HepG2 (cell line): ENCODE measurements around the gene SCFD2. TPM values are rescaled to one million over a fixed set of nuclear protein-coding genes. Genes with fewer than 3 reads are reported as not detected.
A peak's percentile ranks its signal among the peaks of the same experiment; 100 is the strongest.

Source experiments
- ATAC-seq: fragments of 200-7000 bp; cut with Tn5 transposase; 3 replicates; pipeline ENCODE4 v1.9.1; 2020; ENCODE audit warnings: mild to moderate bottlenecking, moderate library complexity
- BruUV-seq: library from RNA; stranded (reverse); fragments of 400-500 nt; replicated peaks from 2 replicates; lab custom pipeline; 2021; lab: Mats Ljungman, UMichigan
- CTCF ChIA-PET: fragments of 300-600 bp; formaldehyde crosslinking; extraction: SDS; loops from one replicate; lab custom pipeline; 2021; ENCODE audit warnings: low total read pairs, inconsistent platforms, low intra/inter-chr PET ratio; lab: Yijun Ruan, JAX
- POLR2A ChIA-PET: fragments of 350-600 bp; sonication (Branson Sonifier 250); formaldehyde crosslinking; loops from one replicate; lab custom pipeline; 2020; ENCODE audit warnings: antibody characterized with exemption, inconsistent platforms; lab: Yijun Ruan, JAX
- DNase-seq: peaks from one replicate; pipeline ENCODE4 v3.0.0-alpha.2; 2015; ENCODE audit warnings: low spot score
- FAIRE-seq: peaks from 3 replicates; lab custom pipeline; 2011; peaks lifted over from hg19 to GRCh38; lab: Jason Lieb, UNC
- H2AFZ ChIP-seq: one replicate; pipeline ENCODE4 v1.6.1; 2011; ENCODE audit warnings: low read length, inconsistent platforms
- H3K27ac ChIP-seq: fragments of 300-600 bp; 3 replicates; pipeline ENCODE4 v1.8.0; 2011; ENCODE audit warnings: mixed run types, mild to moderate bottlenecking, mixed read lengths, low read length, inconsistent platforms; ENCODE audit not compliant: insufficient read depth; ENCODE audit errors: extremely low read length
- H3K27me3 ChIP-seq, 2 experiments: fragments of 200-600 bp in 1 of 2; 2 replicates in 1 of 2; 3 replicates in 1 of 2; pipeline versions ENCODE4 v1.6.0 to v1.8.0; 2011; ENCODE audit warnings: low read length in 2 of 2, mild to moderate bottlenecking in 2 of 2, moderate library complexity in 2 of 2, inconsistent platforms in 1 of 2; ENCODE audit not compliant: insufficient read depth in 2 of 2, control insufficient read depth in 1 of 2
- H3K36me3 ChIP-seq, 2 experiments: fragments of 200-600 bp in 1 of 2; replicated peaks in 1 of 2; 2 replicates in 1 of 2; 3 replicates in 1 of 2; pipeline versions ENCODE4 v1.5.1 to v1.8.0; 2011; ENCODE audit warnings: low read length in 2 of 2, inconsistent platforms in 1 of 2; ENCODE audit not compliant: insufficient read depth in 2 of 2, control insufficient read depth in 1 of 2
- H3K4me1 ChIP-seq: 2 replicates; pipeline ENCODE4 v1.5.1; 2012; ENCODE audit warnings: low read length, inconsistent platforms; ENCODE audit not compliant: insufficient read depth
- H3K4me2 ChIP-seq: 2 replicates; pipeline ENCODE4 v1.6.0; 2011; ENCODE audit warnings: low read depth, low read length, inconsistent platforms
- H3K4me3 ChIP-seq, 3 experiments: fragments of 200-600 bp in 1 of 3; sonication (generic), shearing (Covaris generic) in 1 of 3; replicated peaks in 1 of 3; 2 replicates each; pipeline ENCODE4 v1.5.1; 2011 to 2016; ENCODE audit warnings: low read length in 3 of 3, inconsistent platforms in 2 of 3, low read depth in 2 of 3, mild to moderate bottlenecking in 2 of 3, control low read depth in 1 of 3, mixed read lengths in 1 of 3; ENCODE audit not compliant: insufficient read depth in 1 of 3
- H3K79me2 ChIP-seq: one replicate; pipeline ENCODE4 v1.6.1; 2011; ENCODE audit warnings: low read length, inconsistent platforms; ENCODE audit not compliant: insufficient read depth
- H3K9ac ChIP-seq: 2 replicates; pipeline ENCODE4 v1.6.0; 2011; ENCODE audit warnings: mild to moderate bottlenecking, low read depth, low read length, inconsistent platforms; ENCODE audit not compliant: insufficient read depth
- H3K9me3 ChIP-seq: 2 replicates; pipeline ENCODE4 v1.5.1; 2012; ENCODE audit warnings: mild to moderate bottlenecking, low read length
- H4K20me1 ChIP-seq: 2 replicates; pipeline ENCODE4 v1.6.0; 2011; ENCODE audit warnings: inconsistent platforms, mild to moderate bottlenecking, low read length, moderate library complexity; ENCODE audit not compliant: insufficient read depth
- ATAD3A ChIP-seq: sonication (generic); formaldehyde crosslinking; IDR thresholded peaks from 2 replicates; pipeline ENCODE4 v1.4.0; 2020; ENCODE audit warnings: missing genetic modification reagents
- EP300 ChIP-seq, 3 experiments: sonication (generic) in 1 of 3; formaldehyde crosslinking in 1 of 3; IDR thresholded peaks; 2 replicates each; pipeline versions ENCODE4 v1.5.1 to v1.6.1; 2011 to 2020; ENCODE audit warnings: low read depth in 2 of 3, low read length in 2 of 3, borderline replicate concordance in 1 of 3, improper control_type of control experiment in 1 of 3, mild to moderate bottlenecking in 1 of 3, missing genetic modification reagents in 1 of 3, moderate library complexity in 1 of 3
- HDAC2 ChIP-seq: sonication (generic); formaldehyde crosslinking; IDR thresholded peaks from 2 replicates; pipeline ENCODE4 v1.4.0; 2020; ENCODE audit warnings: missing genetic modification reagents
- HNF4G ChIP-seq, 2 experiments: sonication (generic) in 1 of 2; formaldehyde crosslinking in 1 of 2; IDR thresholded peaks; 2 replicates each; pipeline versions ENCODE4 v1.4.0 to v1.6.1; 2011 to 2020; ENCODE audit warnings: borderline replicate concordance in 2 of 2, low read depth in 2 of 2, mild to moderate bottlenecking in 2 of 2, low read length in 1 of 2, missing genetic modification reagents in 1 of 2, moderate library complexity in 1 of 2
- HOXA5 ChIP-seq: sonication (generic); formaldehyde crosslinking; IDR thresholded peaks from 2 replicates; pipeline ENCODE4 v1.4.0; 2020; ENCODE audit warnings: missing genetic modification reagents
- ISL2 ChIP-seq: sonication (generic); formaldehyde crosslinking; IDR thresholded peaks from 2 replicates; pipeline ENCODE4 v1.5.0; 2020; ENCODE audit warnings: missing genetic modification reagents
- MED1 ChIP-seq: sonication (generic); formaldehyde crosslinking; IDR thresholded peaks from 2 replicates; pipeline ENCODE4 v1.4.0; 2020; ENCODE audit warnings: missing genetic modification reagents
- NCOR1 ChIP-seq: fragments of 200-600 bp; sonication (generic); IDR thresholded peaks from 2 replicates; pipeline ENCODE4 v1.7.0; 2017; ENCODE audit warnings: antibody characterized with exemption, low read length, borderline replicate concordance
- RARA ChIP-seq: IDR thresholded peaks from 2 replicates; pipeline ENCODE4 v1.6.1; 2016; ENCODE audit warnings: missing genetic modification reagents, missing compliant biosample characterization
- RXRB ChIP-seq: IDR thresholded peaks from 2 replicates; pipeline ENCODE4 v1.6.1; 2016; ENCODE audit warnings: borderline replicate concordance, missing genetic modification reagents, missing compliant biosample characterization
- WGBS: methylation state at CpG from one replicate; pipeline ENCODE4 v1.1.6; 2017; ENCODE audit warnings: low lambda C conversion rate; 5-methylcytosine and 5-hydroxymethylcytosine counted together
- in situ Hi-C: cut with HindIII; loops from 2 replicates; pipeline ENCODE4 v1.10.0; 2017; ENCODE audit warnings: low pct_unique_long_range_greater_than_20kb; ENCODE audit not compliant: extremely low pct_ligation_motif_present
- intact Hi-C: fragments of 100-400 bp; cut with micrococcal nuclease; formaldehyde crosslinking; loops from one replicate; pipeline ENCODE4 v1.10.0; 2022; ENCODE audit not compliant: unreplicated experiment
- polyA plus RNA-seq, 8 experiments: library from polyadenylated mRNA; depleted of rRNA in 3 of 8; stranded (reverse) in 7 of 8; unstranded in 1 of 8; fragments of >200 nt; fragmentation: Illumina TruSeq in 4 of 8; extraction: Trizol in 4 of 8; gene quantifications; 2 replicates each; pipeline versions ENCODE4 v1.2.1 to v1.2.3, GENCODE V29; 2011 to 2016; ENCODE audit warnings: low read depth in 4 of 8, missing spikeins in 1 of 8, mixed read lengths in 1 of 8; ENCODE audit not compliant: insufficient read depth in 1 of 8
- total RNA-seq, 5 experiments: library from RNA; depleted of rRNA; stranded (reverse); fragments of >200 nt; fragmentation: Illumina TruSeq; extraction: Trizol; gene quantifications; 2 replicates each; pipeline ENCODE4 v1.2.3, GENCODE V29; 2016; ENCODE audit warnings: low read depth in 1 of 5
- TF ChIP-seq, protein P1 (sequence below): sonication (generic); formaldehyde crosslinking; conservative IDR thresholded peaks from 2 replicates; pipeline ENCODE4 v1.4.0; 2020; ENCODE audit warnings: mild to moderate bottlenecking, missing genetic modification reagents, moderate library complexity
- TF ChIP-seq, protein P2 (sequence below): IDR thresholded peaks from 2 replicates; pipeline ENCODE4 v1.6.1; 2012; ENCODE audit warnings: low read depth, low read length, improper control_type of control experiment
- TF ChIP-seq, protein P3 (sequence below): IDR thresholded peaks from 2 replicates; pipeline ENCODE4 v1.4.0; 2020; ENCODE audit warnings: mild to moderate bottlenecking, missing genetic modification reagents

The SCFD2 gene
- total and polyA plus RNA-seq, 2 of the 13 experiments (the other 11 are each of a cell fraction or from before 2014, with no cell fraction given): 4.6 to 15.6 TPM

DNA sequence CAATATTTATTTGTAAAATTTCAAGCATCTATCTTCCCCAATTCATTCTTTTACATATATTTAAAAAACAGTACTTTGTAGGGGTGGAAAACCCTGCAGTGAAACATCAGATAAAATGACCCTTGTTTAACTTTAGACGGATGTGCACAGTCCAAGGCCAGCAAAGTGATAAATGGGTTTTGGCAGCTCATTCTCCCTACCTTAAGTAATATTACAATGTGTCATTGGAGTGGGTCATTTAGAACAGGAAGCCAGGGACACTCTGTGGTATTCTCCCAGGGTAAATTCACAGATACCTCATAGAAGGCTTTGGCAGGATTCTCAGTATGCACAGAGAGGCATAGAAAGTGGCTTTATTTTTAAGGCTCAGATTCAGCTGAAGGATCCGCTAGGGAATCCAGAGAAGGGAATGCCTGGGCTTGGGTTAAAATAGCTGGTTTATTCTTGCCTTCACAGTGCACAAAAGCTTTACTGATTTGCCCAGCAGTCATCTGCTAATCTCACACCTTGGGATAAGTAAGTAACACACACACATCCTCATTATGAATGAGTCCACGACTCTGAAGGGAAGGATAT, 297.0 kb downstream of the SCFD2 start:
- BruUV-seq: no TSS peak
- no peaks in the 10 kb centered on the region for H4K20me1 ChIP-seq
- H3K4me3 ChIP-seq: no peak overlapping the region
- 73% methylated on average over 3 of the region's 3 CpGs for WGBS
- ATAC-seq (peak; percentile 75), DNase-seq (peak; percentile 65), FAIRE-seq (no peak)
- no peak overlapping the region for H2AFZ ChIP-seq
- peak overlapping the region; percentile 59 for H3K27ac ChIP-seq
- H3K4me2 ChIP-seq: no peak overlapping the region
- H3K9ac ChIP-seq: no peak overlapping the region
- ChIA-PET CTCF (no interaction called here), POLR2A (no interaction called here)
- in situ Hi-C loops (no loop called here), intact Hi-C loops (loop anchor here (5.0 kb wide), 1 partner anchor 118 kb away; no protein-coding TSS in a partner anchor)
- no peaks in the 10 kb centered on the region for H3K79me2 ChIP-seq
- no peaks in the 10 kb centered on the region for H3K36me3 ChIP-seq
- H3K9me3 ChIP-seq: peaks cover 9% of the 10 kb centered on the region; the same call in 1 of the 2 replicates
- H3K4me1 ChIP-seq: peaks cover 23% of the 10 kb centered on the region
- no peaks in the 10 kb centered on the region for H3K27me3 ChIP-seq
- TF ChIP-seq HNF4G (IDR thresholded peaks at IDR 0.05; ENCODE audit: borderline replicate concordance, low read depth, low read length) (peak; percentile 39; the same call in 1 of the 2 replicates), HNF4G (CRISPR knock-in tag; IDR thresholded peaks at IDR 0.05; ENCODE audit: borderline replicate concordance, low read depth) (no peak), HDAC2 (CRISPR knock-in tag) (0 out of 2 replicates have a peak, but pooled peaks have one; percentile 42), RXRB (CRISPR knock-in tag) (peak; percentile 36; the same call in 1 of the 2 replicates), RARA (peak; percentile 61), HOXA5 (CRISPR knock-in tag) (peak; percentile 74; the same call in 1 of the 2 replicates), MED1 (0 out of 2 replicates have a peak, but pooled peaks have one; percentile 30), ISL2 (CRISPR knock-in tag) (peak; percentile 33; the same call in 1 of the 2 replicates), ATAD3A (CRISPR knock-in tag) (no peak), EP300 (IDR thresholded peaks at IDR 0.05; ENCODE audit: low read depth in 2 of 2, low read length in 2 of 2) (peak in 1 of 2 experiments; percentile 62; a peak in 2 of 4 replicates), EP300 (CRISPR knock-in tag; IDR thresholded peaks at IDR 0.05; ENCODE audit: borderline replicate concordance) (no peak), NCOR1 (peak; percentile 76; the same call in 1 of the 2 replicates)
- TF ChIP-seq, protein P1, sequence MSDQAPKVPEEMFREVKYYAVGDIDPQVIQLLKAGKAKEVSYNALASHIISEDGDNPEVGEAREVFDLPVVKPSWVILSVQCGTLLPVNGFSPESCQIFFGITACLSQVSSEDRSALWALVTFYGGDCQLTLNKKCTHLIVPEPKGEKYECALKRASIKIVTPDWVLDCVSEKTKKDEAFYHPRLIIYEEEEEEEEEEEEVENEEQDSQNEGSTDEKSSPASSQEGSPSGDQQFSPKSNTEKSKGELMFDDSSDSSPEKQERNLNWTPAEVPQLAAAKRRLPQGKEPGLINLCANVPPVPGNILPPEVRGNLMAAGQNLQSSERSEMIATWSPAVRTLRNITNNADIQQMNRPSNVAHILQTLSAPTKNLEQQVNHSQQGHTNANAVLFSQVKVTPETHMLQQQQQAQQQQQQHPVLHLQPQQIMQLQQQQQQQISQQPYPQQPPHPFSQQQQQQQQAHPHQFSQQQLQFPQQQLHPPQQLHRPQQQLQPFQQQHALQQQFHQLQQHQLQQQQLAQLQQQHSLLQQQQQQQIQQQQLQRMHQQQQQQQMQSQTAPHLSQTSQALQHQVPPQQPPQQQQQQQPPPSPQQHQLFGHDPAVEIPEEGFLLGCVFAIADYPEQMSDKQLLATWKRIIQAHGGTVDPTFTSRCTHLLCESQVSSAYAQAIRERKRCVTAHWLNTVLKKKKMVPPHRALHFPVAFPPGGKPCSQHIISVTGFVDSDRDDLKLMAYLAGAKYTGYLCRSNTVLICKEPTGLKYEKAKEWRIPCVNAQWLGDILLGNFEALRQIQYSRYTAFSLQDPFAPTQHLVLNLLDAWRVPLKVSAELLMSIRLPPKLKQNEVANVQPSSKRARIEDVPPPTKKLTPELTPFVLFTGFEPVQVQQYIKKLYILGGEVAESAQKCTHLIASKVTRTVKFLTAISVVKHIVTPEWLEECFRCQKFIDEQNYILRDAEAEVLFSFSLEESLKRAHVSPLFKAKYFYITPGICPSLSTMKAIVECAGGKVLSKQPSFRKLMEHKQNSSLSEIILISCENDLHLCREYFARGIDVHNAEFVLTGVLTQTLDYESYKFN (CRISPR knock-in tag): peak; percentile 55
- TF ChIP-seq, protein P2, sequence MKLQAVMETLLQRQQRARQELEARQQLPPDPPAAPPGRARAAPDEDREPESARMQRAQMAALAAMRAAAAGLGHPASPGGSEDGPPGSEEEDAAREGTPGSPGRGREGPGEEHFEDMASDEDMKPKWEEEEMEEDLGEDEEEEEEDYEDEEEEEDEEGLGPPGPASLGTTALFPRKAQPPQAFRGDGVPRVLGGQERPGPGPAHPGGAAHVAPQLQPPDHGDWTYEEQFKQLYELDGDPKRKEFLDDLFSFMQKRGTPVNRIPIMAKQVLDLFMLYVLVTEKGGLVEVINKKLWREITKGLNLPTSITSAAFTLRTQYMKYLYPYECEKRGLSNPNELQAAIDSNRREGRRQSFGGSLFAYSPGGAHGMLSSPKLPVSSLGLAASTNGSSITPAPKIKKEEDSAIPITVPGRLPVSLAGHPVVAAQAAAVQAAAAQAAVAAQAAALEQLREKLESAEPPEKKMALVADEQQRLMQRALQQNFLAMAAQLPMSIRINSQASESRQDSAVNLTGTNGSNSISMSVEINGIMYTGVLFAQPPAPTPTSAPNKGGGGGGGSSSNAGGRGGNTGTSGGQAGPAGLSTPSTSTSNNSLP: peak; percentile 36; the same call in 1 of the 2 replicates
- TF ChIP-seq, protein P3, sequence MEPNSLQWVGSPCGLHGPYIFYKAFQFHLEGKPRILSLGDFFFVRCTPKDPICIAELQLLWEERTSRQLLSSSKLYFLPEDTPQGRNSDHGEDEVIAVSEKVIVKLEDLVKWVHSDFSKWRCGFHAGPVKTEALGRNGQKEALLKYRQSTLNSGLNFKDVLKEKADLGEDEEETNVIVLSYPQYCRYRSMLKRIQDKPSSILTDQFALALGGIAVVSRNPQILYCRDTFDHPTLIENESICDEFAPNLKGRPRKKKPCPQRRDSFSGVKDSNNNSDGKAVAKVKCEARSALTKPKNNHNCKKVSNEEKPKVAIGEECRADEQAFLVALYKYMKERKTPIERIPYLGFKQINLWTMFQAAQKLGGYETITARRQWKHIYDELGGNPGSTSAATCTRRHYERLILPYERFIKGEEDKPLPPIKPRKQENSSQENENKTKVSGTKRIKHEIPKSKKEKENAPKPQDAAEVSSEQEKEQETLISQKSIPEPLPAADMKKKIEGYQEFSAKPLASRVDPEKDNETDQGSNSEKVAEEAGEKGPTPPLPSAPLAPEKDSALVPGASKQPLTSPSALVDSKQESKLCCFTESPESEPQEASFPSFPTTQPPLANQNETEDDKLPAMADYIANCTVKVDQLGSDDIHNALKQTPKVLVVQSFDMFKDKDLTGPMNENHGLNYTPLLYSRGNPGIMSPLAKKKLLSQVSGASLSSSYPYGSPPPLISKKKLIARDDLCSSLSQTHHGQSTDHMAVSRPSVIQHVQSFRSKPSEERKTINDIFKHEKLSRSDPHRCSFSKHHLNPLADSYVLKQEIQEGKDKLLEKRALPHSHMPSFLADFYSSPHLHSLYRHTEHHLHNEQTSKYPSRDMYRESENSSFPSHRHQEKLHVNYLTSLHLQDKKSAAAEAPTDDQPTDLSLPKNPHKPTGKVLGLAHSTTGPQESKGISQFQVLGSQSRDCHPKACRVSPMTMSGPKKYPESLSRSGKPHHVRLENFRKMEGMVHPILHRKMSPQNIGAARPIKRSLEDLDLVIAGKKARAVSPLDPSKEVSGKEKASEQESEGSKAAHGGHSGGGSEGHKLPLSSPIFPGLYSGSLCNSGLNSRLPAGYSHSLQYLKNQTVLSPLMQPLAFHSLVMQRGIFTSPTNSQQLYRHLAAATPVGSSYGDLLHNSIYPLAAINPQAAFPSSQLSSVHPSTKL (CRISPR knock-in tag): peak; percentile 52
